ENCODE measurements around the gene APOL1.
"Not testable (repeated sequence)": the region's sequence is repeated elsewhere in the genome, so short reads cannot be mapped to it uniquely, and the experiment has no call there.

The APOL1 gene

GRCh38 chr22:36225333-36225922 lies 27.5 kb upstream of the APOL1 start:
- no peak for DNase-seq (ENCODE audit: low read depth)

- no peak for DNase-seq (ENCODE audit: low read depth)
Observed at GRCh38 chr22:36226189-36226588, 26.7 kb upstream of the APOL1 start.

GRCh38 chr22:36227396-36227795 lies 25.5 kb upstream of the APOL1 start:
- no peak for DNase-seq (ENCODE audit: low read depth)

- DNase-seq (ENCODE audit: low read depth) = no peak
Observed at GRCh38 chr22:36227806-36228205, 25.1 kb upstream of the APOL1 start.

DNA sequence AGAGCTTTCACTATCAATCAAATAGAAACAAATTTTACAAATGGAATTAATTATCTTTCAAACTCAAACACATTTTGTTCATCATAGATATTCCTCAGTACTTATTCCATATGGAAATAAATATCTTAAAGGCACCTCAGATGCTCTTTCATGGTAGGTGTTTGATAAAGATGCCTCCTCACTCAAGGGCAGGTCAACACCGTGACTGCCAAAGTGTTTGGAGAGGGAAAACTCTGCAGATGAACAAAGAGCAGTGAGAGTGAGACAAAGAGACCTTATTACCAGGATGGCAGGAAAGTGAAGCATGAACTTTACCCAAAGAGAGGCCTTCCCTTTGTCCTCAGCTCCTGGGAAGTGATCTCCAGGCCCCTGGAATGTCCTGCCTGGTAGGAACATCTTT lies 24.6 kb upstream of the APOL1 start:
- not testable (repeated sequence) for DNase-seq (ENCODE audit: low read depth)

- DNase-seq (ENCODE audit: low read depth) = no peak
Observed at GRCh38 chr22:36228944-36229343, 24.0 kb upstream of the APOL1 start.

GRCh38 chr22:36229649-36230048 lies 23.3 kb upstream of the APOL1 start:
- DNase-seq (ENCODE audit: low read depth) = not testable (repeated sequence)

DNA sequence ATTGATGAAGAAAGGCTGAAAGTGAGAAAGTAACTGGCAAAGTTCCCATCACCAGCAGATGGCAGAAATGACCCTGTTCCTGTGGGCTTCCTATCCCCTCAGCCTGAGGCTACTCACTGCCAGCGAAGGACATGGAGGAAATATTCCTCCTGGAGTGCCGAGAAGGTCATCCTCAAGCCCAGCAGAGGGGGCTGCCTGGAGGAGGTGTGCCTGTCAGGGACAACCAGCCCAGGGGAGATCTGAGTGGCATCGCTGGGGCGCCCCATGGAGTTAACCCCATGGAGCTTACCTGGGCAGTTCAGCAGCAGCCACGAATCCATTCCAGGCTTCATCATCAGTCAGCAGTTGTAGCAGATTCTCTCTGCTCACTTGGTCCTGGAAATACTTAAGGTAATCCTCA lies 21.9 kb upstream of the APOL1 start:
- DNase-seq (ENCODE audit: low read depth) = not testable (repeated sequence)

DNA sequence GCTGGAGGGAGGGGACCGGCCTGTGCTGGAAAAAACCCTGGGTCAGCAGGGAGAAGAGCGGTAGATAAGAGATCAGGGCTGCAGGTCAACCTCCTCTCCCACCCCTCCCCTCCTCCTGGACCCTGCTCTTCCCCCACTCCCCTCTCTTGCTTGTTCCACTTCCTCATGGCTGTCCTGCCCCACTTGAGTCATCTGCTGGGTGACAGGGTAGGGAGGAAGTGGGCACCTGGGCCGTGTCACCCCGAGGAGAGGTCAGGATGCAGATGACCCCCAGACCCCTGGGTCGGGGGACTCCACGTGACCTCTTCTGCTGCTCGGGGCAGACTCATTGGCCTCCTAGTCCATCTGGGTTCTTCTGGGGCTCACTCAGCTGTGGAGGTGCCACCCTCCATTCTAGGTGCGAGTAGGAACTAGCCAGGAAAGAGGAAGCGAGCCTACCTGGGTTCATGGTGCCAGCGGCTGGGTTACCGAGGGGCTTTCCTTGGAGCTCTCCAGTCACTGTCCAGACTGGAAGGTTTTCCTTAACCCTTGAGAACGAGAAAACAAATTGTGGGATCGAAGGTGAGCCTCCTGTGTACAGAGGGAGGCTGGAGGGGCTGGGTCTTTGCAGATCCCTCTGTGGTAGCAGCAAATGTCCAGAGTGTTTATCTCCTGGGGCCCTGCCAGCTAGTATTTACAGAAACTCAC lies 20.1 kb upstream of the APOL1 start:
- no peak for DNase-seq (ENCODE audit: low read depth)

GRCh38 chr22:36233796-36234195 lies 19.1 kb upstream of the APOL1 start:
- no peak for DNase-seq (ENCODE audit: low read depth)

- DNase-seq (ENCODE audit: low read depth) = no peak
Observed at GRCh38 chr22:36234213-36234612, 18.7 kb upstream of the APOL1 start.

- no peak for DNase-seq (ENCODE audit: low read depth)
Observed at GRCh38 chr22:36234919-36235318, 18.0 kb upstream of the APOL1 start.

DNA sequence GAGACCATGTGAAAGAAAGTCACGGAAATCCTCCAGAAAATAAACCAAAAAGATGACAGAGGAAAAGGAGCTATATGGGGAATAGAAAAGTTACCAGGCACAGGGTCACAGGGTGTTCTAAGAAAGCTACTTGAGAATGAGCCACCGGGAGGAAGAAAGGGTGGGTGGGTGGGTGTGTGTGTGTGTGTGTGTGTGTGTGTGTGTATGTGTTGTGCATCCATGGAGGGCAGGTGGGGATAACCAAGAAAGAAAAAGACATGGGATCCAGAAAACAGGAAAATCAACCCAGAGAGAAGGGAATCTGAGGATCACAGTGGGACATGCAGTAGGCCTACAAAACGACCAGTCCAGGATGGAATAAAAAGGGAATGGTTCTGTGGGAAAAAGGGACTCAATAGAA lies 17.3 kb upstream of the APOL1 start:
- no peak for DNase-seq (ENCODE audit: low read depth)

DNA sequence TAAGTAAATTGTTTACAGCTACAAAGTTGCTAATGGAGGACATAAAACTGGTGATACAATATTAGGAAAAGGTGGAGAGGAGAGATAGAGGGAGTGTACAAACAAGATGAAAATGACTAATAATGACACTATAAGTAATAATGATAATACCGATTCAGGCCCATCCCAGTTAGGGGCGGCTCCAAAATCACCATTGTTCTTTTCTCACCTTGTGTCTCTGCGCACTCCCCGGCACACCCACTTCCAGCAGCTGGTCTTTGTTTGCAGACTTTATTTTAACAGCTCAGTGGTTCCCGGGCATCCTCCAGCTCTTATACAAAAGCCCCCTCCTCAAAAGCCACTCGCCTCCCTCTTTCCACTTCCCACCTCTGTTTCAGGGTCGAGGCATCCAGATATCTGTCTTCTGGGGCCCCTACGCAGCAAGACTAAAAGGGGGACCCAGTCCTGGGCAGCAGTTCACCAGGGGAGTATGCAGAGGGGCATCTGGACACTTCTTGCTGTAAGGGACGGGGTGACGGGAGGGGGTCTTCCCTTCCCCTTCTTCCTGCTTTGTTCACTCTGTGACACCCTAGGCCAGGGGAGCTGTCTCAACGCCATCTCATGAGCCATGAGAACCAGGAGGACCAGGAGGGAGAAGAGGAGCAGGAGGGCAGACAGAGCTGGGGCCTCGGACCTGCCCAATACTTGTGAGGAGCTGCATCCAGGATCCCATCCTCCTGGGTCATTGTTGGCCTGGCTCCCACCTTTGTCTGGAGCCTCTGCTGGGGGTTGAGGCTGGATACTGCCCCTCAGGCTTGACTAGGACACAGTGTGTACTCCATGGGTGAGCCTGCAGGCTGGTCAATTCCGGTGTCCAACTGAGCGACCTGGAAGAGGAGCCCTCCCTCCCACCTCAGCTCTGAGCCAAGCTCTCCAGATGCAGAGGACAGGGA lies 16.3 kb upstream of the APOL1 start:
- DNase-seq (ENCODE audit: low read depth) = no peak

DNA sequence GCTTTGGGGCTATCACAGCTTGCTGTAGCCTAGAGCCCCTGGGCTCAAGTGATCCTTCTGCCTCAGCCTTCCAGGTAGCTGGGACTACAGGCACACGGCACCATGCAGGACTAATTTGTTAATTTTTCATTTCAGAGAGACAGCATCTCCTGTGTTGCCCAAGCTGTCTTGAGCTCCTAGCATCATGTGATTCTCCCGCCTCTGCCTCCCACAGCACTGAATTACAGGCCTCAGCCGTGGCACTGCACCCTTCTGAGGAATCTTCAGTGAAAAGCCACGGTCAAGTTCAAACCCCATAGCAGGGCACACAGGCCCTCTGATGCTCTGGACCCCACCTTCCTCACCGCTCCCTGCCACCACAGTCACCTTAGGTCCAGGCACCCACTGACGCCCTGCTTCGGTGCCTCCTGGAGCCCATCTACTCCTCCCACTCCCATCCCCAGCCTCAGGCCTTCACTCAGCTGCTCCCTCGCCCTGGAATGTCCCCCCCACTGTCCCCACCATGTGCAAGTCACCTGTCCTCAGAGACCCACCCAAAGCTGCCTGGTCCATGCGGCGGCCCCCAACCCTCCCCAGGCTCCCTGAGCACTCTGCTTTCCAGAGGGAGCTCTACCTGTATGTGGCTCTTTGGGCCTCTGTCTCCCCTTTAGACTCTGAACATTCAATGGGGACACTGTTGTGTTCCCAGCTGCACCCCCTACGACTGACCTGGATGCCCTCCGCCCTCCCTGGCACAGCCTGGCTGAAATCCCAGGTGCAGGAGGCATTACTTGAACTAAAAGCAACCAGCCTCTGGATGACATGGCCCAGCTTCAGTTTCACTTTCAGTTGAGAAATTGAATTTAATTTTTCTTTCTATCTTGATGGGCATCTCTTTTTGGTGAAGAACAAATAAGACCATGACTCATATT lies 15.2 kb upstream of the APOL1 start:
- no peak for DNase-seq (ENCODE audit: low read depth)

- no peak for DNase-seq (ENCODE audit: low read depth)
Observed at GRCh38 chr22:36238373-36239149, 14.4 kb upstream of the APOL1 start.

GRCh38 chr22:36239150-36239400 lies 13.9 kb upstream of the APOL1 start:
- no peak for DNase-seq (ENCODE audit: low read depth)

GRCh38 chr22:36239401-36240171 lies 13.3 kb upstream of the APOL1 start, which contains the start of gene APOL2:
APOL2 (minus strand) TSS chr22:36239527; CDS start chr22:36233162, 6,365 bp downstream.
- DNase-seq (ENCODE audit: low read depth) = peak; percentile 70

DNA sequence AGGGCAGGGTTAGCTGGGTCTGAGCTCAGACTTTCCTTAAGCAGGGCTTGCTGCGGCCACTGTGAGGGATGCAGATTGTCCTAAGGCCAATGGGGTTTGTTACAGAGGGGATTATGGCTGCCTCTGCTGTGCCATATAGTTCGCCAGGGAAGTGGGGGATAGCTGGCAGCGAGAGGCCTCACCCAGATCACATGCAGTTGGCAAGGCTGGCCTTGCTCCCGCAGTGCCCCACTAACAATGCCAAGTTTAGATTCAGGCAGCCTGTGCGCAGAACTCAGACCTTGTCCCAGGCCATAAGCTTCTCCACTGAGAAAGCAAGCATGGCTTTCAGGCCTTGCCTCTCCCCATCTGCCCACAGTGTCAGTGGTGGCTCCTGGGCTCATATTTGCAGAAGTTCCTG lies 8.9 kb upstream of the APOL1 start:
- DNase-seq (ENCODE audit: low read depth) = no peak

Measured in stimulated activated CD8-positive, alpha-beta memory T cell treated with anti-CD3 and anti-CD28 coated beads, Interleukin-15, amount 100 ng/mL, for 1 hour (primary cell).